MM.1S (cell line): ENCODE results near the gene TRIM6.

Source experiments
- DNase-seq: peaks from one replicate; pipeline ENCODE4 v3.0.0-alpha.2; 2015
- H2AFZ ChIP-seq: fragments of 300-600 bp; sonication (generic); 2 replicates; pipeline ENCODE4 v1.6.0; 2016; ENCODE audit warnings: antibody characterized with exemption, low read length
- H3F3A ChIP-seq: fragments of 300-600 bp; sonication (generic); 2 replicates; pipeline ENCODE4 v1.6.1; 2016; ENCODE audit warnings: mild to moderate bottlenecking, antibody characterized with exemption, low read length, moderate library complexity, mixed read lengths; ENCODE audit not compliant: insufficient read depth
- H3K27ac ChIP-seq: fragments of 300-600 bp; sonication (generic); 2 replicates; pipeline ENCODE4 v1.5.1; 2016; ENCODE audit warnings: mild to moderate bottlenecking, low read length
- H3K27me3 ChIP-seq: fragments of 300-600 bp; sonication (generic); replicated peaks from 2 replicates; pipeline ENCODE4 v1.6.0; 2016; ENCODE audit warnings: low read length; ENCODE audit not compliant: insufficient read depth
- H3K36me3 ChIP-seq: fragments of 300-600 bp; sonication (generic); replicated peaks from 2 replicates; pipeline ENCODE4 v1.6.1; 2016; ENCODE audit warnings: mild to moderate bottlenecking, low read length, mixed read lengths; ENCODE audit not compliant: insufficient read depth
- H3K4me1 ChIP-seq: fragments of 300-600 bp; sonication (generic); 2 replicates; pipeline ENCODE4 v1.6.1; 2016; ENCODE audit warnings: low read length, mixed read lengths
- H3K4me2 ChIP-seq: fragments of 300-600 bp; sonication (generic); 2 replicates; pipeline ENCODE4 v1.6.0; 2016; ENCODE audit warnings: low read depth, low read length
- H3K4me3 ChIP-seq: fragments of 300-600 bp; sonication (generic); 2 replicates; pipeline ENCODE4 v1.5.1; 2016; ENCODE audit warnings: low read length, mixed read lengths
- H3K79me2 ChIP-seq: fragments of 300-600 bp; sonication (generic); 2 replicates; pipeline ENCODE4 v1.6.1; 2016; ENCODE audit warnings: mixed run types, low read length, mixed read lengths
- H3K9ac ChIP-seq: fragments of 300-600 bp; sonication (generic); 2 replicates; pipeline ENCODE4 v1.6.1; 2016; ENCODE audit warnings: low read length, mixed read lengths
- H3K9me2 ChIP-seq: fragments of 300-600 bp; sonication (generic); replicated peaks from 2 replicates; pipeline ENCODE4 v1.6.1; 2016; ENCODE audit warnings: mild to moderate bottlenecking, low read length, mixed read lengths; ENCODE audit not compliant: insufficient read depth
- H3K9me3 ChIP-seq: fragments of 300-600 bp; sonication (generic); replicated peaks from 2 replicates; pipeline ENCODE4 v1.6.1; 2016; ENCODE audit warnings: mild to moderate bottlenecking, low read length, mixed read lengths; ENCODE audit not compliant: insufficient read depth
- H4K20me1 ChIP-seq: fragments of 300-600 bp; sonication (generic); 2 replicates; pipeline ENCODE4 v1.6.1; 2016; ENCODE audit warnings: mild to moderate bottlenecking, low read length, moderate library complexity, mixed read lengths; ENCODE audit not compliant: insufficient read depth
- EZH2 ChIP-seq: fragments of 300-600 bp; sonication (generic); optimal IDR thresholded peaks from 2 replicates; pipeline ENCODE3; 2017; ENCODE audit warnings: low read depth, mild to moderate bottlenecking, antibody characterized with exemption, low read length, mixed read lengths
- EZH2phosphoT487 ChIP-seq: fragments of 300-600 bp; sonication (generic); IDR thresholded peaks from 2 replicates; pipeline ENCODE4 v1.6.1; 2018; ENCODE audit warnings: antibody characterized with exemption, low read length
- TF ChIP-seq, protein P1 (sequence below): fragments of 300-600 bp; sonication (generic); IDR thresholded peaks from 2 replicates; pipeline ENCODE4 v1.5.1; 2016; ENCODE audit warnings: antibody characterized with exemption, low read length, mixed read lengths

Gene TRIM6

DNA sequence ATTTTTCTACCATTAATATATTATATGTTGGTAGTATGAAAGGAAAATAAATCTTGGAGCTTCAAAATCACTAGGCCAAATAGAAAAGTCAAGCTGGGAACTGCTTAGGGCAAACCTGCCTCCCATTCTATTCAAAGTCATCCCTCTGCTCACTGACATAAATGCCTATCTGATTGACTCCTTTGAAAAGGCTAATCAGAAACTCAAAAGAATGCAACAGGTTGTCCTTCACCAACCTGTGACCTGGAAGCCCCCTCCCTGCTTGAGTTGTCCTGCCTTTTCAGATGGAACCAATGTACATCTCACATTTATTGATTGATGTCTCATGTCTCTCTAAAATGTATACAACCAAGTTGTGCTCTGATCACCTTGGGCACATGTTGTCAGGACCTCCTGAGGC lies 25.1 kb downstream of the TRIM6 start:
- Histone ChIP-seq H3K79me2 (no peaks in the 10 kb centered on the region), H3F3A (no peaks in the 10 kb centered on the region), H4K20me1 (no peaks in the 10 kb centered on the region), H3K36me3 (no peaks in the 10 kb centered on the region), H3K27ac (no peak overlapping the region), H3K4me1 (peaks cover 8% of the 10 kb centered on the region), H3K9me3 (no peaks in the 10 kb centered on the region), H2AFZ (no peak overlapping the region), H3K4me3 (no peak overlapping the region), H3K9ac (no peak overlapping the region), H3K9me2 (no peaks in the 10 kb centered on the region), H3K27me3 (no peaks in the 10 kb centered on the region), H3K4me2 (no peak overlapping the region)
- DNase-seq, result no peak
- TF ChIP-seq EZH2phosphoT487, result no peak
- no peak for TF ChIP-seq EZH2
- TF ChIP-seq, protein P1, sequence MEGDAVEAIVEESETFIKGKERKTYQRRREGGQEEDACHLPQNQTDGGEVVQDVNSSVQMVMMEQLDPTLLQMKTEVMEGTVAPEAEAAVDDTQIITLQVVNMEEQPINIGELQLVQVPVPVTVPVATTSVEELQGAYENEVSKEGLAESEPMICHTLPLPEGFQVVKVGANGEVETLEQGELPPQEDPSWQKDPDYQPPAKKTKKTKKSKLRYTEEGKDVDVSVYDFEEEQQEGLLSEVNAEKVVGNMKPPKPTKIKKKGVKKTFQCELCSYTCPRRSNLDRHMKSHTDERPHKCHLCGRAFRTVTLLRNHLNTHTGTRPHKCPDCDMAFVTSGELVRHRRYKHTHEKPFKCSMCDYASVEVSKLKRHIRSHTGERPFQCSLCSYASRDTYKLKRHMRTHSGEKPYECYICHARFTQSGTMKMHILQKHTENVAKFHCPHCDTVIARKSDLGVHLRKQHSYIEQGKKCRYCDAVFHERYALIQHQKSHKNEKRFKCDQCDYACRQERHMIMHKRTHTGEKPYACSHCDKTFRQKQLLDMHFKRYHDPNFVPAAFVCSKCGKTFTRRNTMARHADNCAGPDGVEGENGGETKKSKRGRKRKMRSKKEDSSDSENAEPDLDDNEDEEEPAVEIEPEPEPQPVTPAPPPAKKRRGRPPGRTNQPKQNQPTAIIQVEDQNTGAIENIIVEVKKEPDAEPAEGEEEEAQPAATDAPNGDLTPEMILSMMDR, result no peak

DNA sequence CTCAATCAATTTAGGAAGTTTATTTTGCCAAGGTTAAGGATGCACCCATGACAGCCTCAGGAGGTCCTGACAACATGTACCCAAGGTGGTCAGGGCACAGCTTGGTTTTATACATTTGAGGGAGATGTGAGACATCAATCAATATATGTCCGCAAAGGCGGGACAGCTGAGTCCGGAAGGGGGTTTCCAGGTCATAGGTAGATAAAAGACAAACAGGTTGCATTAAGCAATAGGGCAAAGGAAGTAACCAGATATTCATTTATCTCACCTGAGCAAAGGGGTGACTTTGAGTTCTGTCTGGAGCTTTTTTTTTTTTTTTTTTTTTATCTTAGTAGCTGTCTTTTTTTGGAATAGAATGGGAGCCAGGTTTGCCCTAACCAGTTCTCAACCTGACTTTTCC lies 26.4 kb downstream of the TRIM6 start:
- Histone ChIP-seq H3K36me3 (no peaks in the 10 kb centered on the region), H3K4me3 (no peak overlapping the region), H3K9me2 (no peaks in the 10 kb centered on the region), H2AFZ (no peak overlapping the region), H3K4me2 (no peak overlapping the region), H3K79me2 (no peaks in the 10 kb centered on the region), H3K9me3 (no peaks in the 10 kb centered on the region), H3K27ac (no peak overlapping the region), H3K4me1 (peaks cover 8% of the 10 kb centered on the region), H3F3A (no peaks in the 10 kb centered on the region), H3K27me3 (no peaks in the 10 kb centered on the region), H3K9ac (no peak overlapping the region), H4K20me1 (no peaks in the 10 kb centered on the region)
- TF ChIP-seq, protein P1, result no peak
- TF ChIP-seq EZH2 (no peak), EZH2phosphoT487 (no peak)
- no peak for DNase-seq

DNA sequence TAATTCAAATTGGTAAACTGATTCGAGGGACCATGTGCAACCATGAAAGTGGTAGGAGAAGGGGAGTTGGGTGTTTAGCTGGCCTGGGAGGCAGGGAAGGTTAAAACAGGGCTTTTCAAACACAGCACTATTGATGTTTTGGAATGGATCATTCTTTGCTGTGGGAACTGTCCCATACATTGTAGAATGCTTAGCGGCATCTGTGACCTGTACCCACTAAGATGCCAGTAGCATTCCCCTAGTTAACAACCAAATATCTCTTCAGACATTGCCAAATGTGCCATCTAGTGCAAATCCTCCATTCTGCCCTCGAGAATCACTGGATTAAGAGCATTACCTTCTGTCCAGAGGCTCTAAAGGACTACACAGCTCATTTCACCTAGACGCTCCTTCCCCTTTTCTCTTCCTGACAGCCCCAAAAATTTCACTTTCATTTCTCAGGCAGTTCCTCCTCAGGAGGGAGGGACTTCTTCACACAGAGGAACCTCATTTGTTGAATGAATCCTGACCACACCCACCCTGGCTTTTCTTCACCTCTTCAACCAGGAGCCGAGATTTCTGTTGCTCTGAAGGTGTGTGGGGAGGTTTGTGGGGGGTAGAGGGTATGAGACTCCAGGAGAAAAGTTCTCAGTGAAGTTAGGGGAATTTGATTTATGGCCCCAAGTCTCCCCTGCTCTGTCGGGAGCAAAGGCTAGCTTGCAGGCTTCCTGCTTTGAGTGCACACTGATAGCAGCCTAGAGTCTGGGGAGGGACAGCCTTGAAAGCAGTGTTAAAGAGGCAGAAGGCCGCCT lies 28.2 kb downstream of the TRIM6 start, which contains the start of gene TRIM34:
TRIM34 (plus strand) TSS at position 513 of the 791 bp plus-strand sequence. CDS start 7,331 bp downstream, outside the sequence.
- H3K27me3 ChIP-seq, result no peaks in the 10 kb centered on the region
- peaks cover 8% of the 10 kb centered on the region for H3K4me1 ChIP-seq
- H3K27ac ChIP-seq, result no peak within 1 kb of the TSS
- H3K36me3 ChIP-seq, result no peaks in the 10 kb centered on the region
- peak within 1 kb of the TSS; percentile 28; the same call in 1 of the 2 replicates for H3K9ac ChIP-seq
- peak within 1 kb of the TSS; percentile 81 for H3K4me2 ChIP-seq
- H3K9me3 ChIP-seq, result no peaks in the 10 kb centered on the region
- no peaks in the 10 kb centered on the region for H3K9me2 ChIP-seq
- no peaks in the 10 kb centered on the region for H4K20me1 ChIP-seq
- TF ChIP-seq EZH2 (no peak), EZH2phosphoT487 (no peak)
- TF ChIP-seq, protein P1, result no peak
- H2AFZ ChIP-seq, result peak within 1 kb of the TSS; percentile 92
- H3K79me2 ChIP-seq, result no peaks in the 10 kb centered on the region
- H3F3A ChIP-seq, result no peaks in the 10 kb centered on the region
- peak; percentile 90 for DNase-seq
- H3K4me3 ChIP-seq, result peak within 1 kb of the TSS; percentile 68
